ENCODE results near the gene MRPS21.

MRPS21 gene

DNA sequence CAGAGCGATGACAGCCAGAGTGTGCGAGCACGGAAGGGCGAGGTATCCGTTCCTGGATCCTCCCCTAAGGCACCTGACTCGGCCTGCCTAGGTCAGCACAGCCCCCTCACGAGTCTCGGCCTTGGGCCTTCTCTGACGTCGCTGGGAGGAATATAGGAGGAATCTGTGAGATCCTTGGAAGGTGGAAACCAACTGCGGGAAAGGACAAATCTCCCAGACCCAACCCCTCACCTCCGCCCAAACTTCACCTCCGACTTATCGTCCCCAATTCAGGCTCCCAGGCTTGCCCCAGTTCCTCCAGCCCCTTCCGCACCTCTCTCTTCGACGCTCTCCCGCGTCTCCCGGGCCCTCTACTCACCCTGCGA is 25.3 kb upstream of the MRPS21 start:
- in situ Hi-C loops (cut with MboI; ENCODE audit: low sequenced_read_pairs), result no loop called here
- Histone ChIP-seq H3K36me3 (replicated peaks) (peaks cover 26% of the 10 kb centered on the region), H3K4me3 (peak overlapping the region; percentile 80), H3K27me3 (ENCODE audit: low read depth) (no peaks in the 10 kb centered on the region), H3K4me1 (peaks cover 3% of the 10 kb centered on the region), H3K9me3 (no peaks in the 10 kb centered on the region)
- DNase-seq (ENCODE audit: low spot score in 2 of 2), result no peak

DNA sequence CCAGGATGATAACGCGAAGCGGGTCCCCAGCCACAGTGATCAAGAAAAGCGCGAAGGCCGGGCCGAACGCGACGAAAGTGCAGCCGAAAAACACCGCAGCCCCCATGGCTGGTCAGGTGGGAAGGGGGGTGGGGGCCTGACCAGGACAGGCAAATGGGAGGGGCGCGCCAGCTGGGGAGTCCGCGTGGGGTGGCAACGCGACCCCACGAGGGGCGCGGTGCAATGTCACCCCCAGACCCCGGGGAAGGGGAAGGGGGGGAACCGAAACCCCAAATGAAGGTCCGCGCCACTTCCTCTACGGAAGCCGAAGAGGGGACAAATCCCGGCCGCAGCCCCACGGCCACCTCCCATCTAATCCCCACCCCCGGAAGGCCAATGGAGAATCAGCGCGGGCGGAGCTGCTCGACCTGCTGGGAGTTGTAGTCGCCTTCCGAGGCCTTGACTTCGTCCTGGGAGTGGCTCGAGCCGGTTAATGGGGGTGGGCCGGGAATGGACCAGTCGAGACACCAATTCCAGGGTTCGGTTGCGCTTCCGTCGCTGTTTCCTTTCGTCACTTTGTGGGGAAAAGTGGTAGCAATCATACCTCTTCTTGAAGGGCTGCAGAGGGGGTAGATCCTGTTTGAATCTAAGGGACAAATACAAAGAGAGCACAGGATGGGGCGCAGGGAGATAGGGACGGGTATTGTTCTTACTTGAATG is 24.8 kb upstream of the MRPS21 start, which contains the start of gene APH1A:
Gene APH1A, minus strand, starts transcription at position 312 of the 699 bp plus-strand sequence. Its CDS starts 206 bp downstream, at position 106.
- DNase-seq (ENCODE audit: low spot score in 2 of 2), result peak; percentile 92 to 98
- Histone ChIP-seq H3K4me3 (peak within 1 kb of the TSS; percentile 80), H3K4me1 (peaks cover 3% of the 10 kb centered on the region), H3K36me3 (replicated peaks) (peaks cover 26% of the 10 kb centered on the region), H3K27me3 (ENCODE audit: low read depth) (no peaks in the 10 kb centered on the region), H3K9me3 (no peaks in the 10 kb centered on the region)
- in situ Hi-C loops (cut with MboI; ENCODE audit: low sequenced_read_pairs), result no loop called here

DNA sequence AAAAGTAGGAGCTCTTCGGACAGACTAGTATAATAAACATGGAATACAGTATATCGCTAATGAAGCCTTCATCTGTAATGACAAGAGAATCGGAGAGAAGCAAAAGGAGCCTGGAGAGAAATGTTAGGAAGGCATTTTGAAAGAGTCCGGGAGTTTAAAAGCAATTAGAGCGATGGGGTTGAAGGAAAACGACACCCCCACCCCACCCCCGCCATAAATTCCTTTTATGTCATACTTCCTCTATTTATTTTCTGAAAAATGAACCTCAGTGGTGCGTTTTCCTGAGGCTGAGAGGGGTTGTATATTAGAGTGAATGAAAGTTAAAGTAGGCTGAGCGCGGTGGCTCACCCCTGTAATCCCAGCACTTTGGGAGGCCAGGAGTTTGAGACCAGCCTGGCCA is 24.2 kb upstream of the MRPS21 start:
- Histone ChIP-seq H3K4me3 (peak overlapping the region; percentile 80), H3K4me1 (peaks cover 3% of the 10 kb centered on the region), H3K9me3 (no peaks in the 10 kb centered on the region), H3K27me3 (ENCODE audit: low read depth) (no peaks in the 10 kb centered on the region), H3K36me3 (replicated peaks) (peaks cover 24% of the 10 kb centered on the region)
- in situ Hi-C loops (cut with MboI; ENCODE audit: low sequenced_read_pairs), result no loop called here
- no peak for DNase-seq (ENCODE audit: low spot score in 2 of 2)

DNA sequence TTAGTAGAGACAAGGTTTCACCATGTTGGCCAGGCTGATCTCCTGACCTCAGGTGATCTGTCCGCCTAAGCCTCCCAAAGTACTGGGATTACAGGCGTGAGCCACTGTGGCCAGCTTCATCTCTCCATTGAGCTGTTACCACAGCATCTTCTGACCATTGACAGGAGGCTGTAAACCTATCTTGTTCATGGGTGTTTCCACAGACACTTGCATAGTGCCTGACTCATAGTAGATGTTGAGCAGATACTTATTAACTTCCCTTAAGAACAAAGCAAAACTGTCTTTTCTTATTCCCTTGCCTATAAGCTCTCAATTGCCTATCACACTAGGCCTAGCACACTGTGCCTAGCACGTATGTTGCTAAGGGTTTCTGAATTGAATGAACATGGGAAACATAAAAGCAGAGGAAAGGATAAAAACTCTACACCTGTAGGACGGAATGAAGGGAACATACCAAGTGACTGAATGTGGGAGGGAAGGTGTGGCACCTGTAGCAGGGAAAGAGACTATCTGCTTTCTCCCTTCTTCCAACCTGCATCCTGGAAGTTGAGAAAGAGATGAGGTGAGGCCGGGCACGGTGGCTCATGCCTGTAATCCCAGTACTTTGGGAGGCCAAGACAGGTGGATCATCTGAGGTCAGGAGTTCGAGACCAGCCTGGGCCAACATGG is 22.2 kb upstream of the MRPS21 start:
- in situ Hi-C loops (cut with MboI; ENCODE audit: low sequenced_read_pairs), result no loop called here

DNA sequence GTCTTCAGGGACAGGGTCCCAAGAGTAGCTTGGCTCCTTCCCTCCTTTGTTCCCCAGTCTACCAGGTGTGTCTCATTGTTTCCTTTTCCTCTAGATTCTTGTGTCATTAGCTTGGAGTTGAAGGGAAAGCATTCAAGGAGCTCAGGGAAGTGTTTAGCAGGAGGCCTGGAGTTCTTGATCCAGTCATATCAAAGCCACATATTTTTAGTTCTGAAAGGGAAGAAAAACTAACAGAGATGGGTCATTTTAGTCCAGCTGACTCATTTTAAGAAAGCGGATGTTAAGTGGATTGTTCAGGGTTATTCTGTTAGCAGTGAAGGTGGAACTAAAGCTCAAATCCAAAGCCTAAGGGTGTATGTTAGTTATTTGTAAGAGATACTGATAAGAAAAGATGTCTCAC is 20.4 kb upstream of the MRPS21 start:
- no peak overlapping the region for H3K4me3 ChIP-seq
- H3K9me3 ChIP-seq, result no peaks in the 10 kb centered on the region
- H3K27me3 ChIP-seq (ENCODE audit: low read depth), result no peaks in the 10 kb centered on the region
- H3K36me3 ChIP-seq (replicated peaks), result no peaks in the 10 kb centered on the region
- H3K4me1 ChIP-seq, result peaks cover 3% of the 10 kb centered on the region; the same call in 1 of the 2 replicates
- DNase-seq (ENCODE audit: low spot score in 2 of 2), result no peak
- in situ Hi-C loops (cut with MboI; ENCODE audit: low sequenced_read_pairs), result no loop called here

More for the DNA sequence above, 22.2 kb upstream of the MRPS21 start:
- no peaks in the 10 kb centered on the region for H3K9me3 ChIP-seq
- H3K36me3 ChIP-seq (replicated peaks), result peaks cover 10% of the 10 kb centered on the region
- no peak for DNase-seq (ENCODE audit: low spot score in 2 of 2)
- H3K27me3 ChIP-seq (ENCODE audit: low read depth), result no peaks in the 10 kb centered on the region
- H3K4me1 ChIP-seq, result peaks cover 3% of the 10 kb centered on the region
- no peak overlapping the region for H3K4me3 ChIP-seq

DNA sequence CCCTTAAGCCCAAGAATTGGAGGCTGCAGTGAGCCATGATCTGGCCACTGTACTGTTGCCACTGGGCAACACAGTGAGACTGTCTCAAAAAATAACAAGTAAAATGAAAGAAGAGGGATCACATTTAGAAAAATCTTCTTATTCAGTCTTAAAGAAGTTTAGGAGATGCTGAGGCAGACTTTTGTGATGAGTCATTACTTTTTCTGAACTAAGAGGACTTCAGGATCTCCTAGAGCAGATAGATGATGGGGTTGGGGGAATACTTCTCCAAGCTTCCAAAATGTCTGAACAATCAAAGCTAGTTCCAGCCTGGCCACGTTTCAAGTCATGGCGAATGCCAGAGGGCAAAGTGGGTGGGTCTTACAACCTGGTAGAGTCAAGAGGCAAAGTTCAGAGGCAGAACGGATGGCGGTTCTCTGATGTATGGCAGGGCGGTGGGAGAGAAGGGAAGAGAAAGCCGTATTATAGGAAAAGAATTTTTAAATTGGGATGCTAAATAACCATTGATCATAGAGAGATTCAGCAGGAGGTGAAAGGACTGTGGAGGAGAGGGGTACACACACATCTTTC is 13.4 kb upstream of the MRPS21 start:
- Histone ChIP-seq H3K4me3 (no peak overlapping the region), H3K27me3 (ENCODE audit: low read depth) (no peaks in the 10 kb centered on the region), H3K4me1 (no peaks in the 10 kb centered on the region), H3K9me3 (no peaks in the 10 kb centered on the region), H3K36me3 (replicated peaks) (no peaks in the 10 kb centered on the region)
- in situ Hi-C loops (cut with MboI; ENCODE audit: low sequenced_read_pairs), result no loop called here
- no peak for DNase-seq (ENCODE audit: low spot score in 2 of 2)

DNA sequence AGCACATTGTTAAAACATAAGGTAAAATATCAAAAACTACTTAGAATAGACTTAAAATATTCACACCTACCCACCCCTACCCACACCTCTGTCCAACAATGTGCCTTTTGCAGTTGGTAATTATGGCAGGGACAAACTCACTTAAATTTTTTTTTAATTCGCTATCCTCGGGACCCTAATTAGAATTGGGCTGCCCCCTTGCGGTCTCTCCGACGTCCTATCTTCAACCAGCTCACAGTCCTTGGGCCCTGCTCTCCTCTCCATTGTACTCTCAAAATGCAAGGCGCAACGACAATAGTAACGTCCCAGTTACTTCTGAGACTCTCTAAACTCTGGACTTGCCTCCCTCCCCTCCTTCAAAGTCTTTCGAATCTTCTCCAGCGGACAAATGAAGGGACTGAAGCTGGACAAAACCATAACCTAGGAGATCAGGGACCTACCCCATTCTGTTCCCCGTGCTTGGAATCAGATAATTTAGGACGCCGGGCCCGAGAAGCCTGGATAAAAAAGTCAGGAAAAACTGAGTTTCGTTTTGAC is 12.4 kb upstream of the MRPS21 start:
- peak; percentile 53 to 80 for DNase-seq (ENCODE audit: low spot score in 2 of 2)
- Histone ChIP-seq H3K27me3 (ENCODE audit: low read depth) (0 out of 2 replicates have a peak, but pooled peaks cover 3% of the 10 kb centered on the region), H3K4me3 (no peak overlapping the region), H3K9me3 (no peaks in the 10 kb centered on the region), H3K36me3 (replicated peaks) (no peaks in the 10 kb centered on the region), H3K4me1 (no peaks in the 10 kb centered on the region)
- in situ Hi-C loops (cut with MboI; ENCODE audit: low sequenced_read_pairs), result no loop called here

DNA sequence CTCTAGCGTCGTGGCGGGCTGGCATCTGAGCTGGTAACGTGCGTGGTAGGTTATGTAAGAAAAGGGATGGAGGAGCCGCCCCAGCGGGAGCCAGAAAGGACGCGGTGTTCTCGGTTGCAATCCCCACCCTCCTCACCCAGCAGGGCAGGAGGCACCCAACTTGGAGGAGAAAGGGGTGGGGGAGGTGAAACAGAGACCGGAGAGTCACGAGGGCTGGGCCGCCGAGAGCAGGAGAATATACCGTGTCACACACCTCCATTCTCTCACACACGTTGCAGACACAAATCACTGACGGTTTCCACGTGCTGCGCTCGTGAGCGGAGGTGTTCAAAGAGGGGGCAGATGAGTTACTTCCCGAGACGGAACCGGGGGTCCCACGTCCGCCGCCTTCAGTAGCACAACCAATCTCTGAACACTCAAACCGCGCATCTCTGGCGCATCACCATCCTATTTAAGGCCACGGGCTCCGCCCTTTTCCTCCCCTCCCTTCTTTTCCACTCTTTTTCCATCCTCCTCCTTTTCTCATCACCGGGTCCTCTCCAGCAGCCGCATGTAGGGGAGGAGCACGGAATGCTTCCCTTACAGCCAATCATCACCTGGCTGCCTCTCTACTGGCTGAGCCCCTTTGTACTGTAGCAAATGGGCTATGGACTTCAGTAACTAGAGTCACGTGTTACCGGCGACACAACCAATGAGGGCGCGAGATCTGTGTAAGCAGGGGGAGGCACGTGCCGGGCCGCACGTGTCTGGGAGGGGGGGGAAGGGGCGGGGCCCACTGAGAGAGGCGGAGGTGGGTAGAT is 11.7 kb upstream of the MRPS21 start, which contains the start of gene CIART:
Gene CIART, plus strand, starts transcription at position 797 of the 800 bp plus-strand sequence. CDS start 714 bp downstream, outside the sequence.
- in situ Hi-C loops (cut with MboI; ENCODE audit: low sequenced_read_pairs), result no loop called here
- Histone ChIP-seq H3K9me3 (no peaks in the 10 kb centered on the region), H3K4me1 (no peaks in the 10 kb centered on the region), H3K4me3 (no peak within 1 kb of the TSS), H3K27me3 (ENCODE audit: low read depth) (0 out of 2 replicates have a peak, but pooled peaks cover 3% of the 10 kb centered on the region), H3K36me3 (replicated peaks) (no peaks in the 10 kb centered on the region)
- DNase-seq (ENCODE audit: low spot score in 2 of 2), result peak in 1 of 2 experiments; percentile 37

DNA sequence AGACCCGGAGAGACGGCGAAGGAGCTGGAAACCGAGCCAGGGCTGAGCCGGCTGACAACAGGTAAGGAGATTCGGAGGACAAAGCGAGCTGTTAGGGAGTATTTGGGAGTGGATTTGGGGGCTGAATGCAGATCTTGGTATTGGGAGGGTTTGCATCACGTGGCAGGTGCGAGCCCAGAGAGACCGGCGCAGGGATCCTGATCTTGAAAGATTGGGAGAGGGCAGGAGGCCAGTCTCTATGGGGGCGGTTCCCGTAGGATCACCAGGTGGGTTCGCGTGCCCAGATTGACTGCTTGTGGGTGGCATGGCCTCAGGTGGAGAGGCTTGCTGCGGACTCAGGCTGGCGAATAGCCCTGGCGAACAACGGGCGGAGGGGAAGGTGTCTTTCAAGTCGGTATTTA is 11.1 kb upstream of the MRPS21 start:
- Histone ChIP-seq H3K36me3 (replicated peaks) (no peaks in the 10 kb centered on the region), H3K27me3 (ENCODE audit: low read depth) (0 out of 2 replicates have a peak, but pooled peaks cover 3% of the 10 kb centered on the region), H3K9me3 (no peaks in the 10 kb centered on the region), H3K4me3 (no peak overlapping the region), H3K4me1 (no peaks in the 10 kb centered on the region)
- in situ Hi-C loops (cut with MboI; ENCODE audit: low sequenced_read_pairs), result no loop called here
- no peak for DNase-seq (ENCODE audit: low spot score in 2 of 2)

DNA sequence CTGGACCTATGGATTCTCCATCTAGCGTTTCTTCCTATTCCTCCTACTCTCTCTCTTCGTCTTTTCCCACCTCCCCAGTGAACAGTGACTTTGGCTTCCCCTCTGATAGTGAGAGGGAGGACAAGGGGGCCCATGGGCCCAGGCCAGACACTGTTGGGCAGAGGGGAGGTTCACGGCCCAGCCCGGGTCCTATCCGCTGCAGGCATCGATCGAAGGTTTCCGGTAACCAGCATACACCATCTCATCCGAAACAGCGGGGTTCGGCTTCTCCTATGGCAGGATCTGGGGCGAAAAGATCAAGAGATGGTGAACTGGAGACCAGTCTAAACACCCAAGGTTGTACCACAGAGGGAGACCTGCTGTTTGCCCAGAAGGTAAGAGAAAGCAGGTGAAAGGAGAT is 10.4 kb upstream of the MRPS21 start:
- Histone ChIP-seq H3K4me1 (no peaks in the 10 kb centered on the region), H3K4me3 (no peak overlapping the region), H3K9me3 (no peaks in the 10 kb centered on the region), H3K36me3 (replicated peaks) (no peaks in the 10 kb centered on the region), H3K27me3 (ENCODE audit: low read depth) (peaks cover 7% of the 10 kb centered on the region; the same call in 1 of the 2 replicates)
- in situ Hi-C loops (cut with MboI; ENCODE audit: low sequenced_read_pairs), result no loop called here
- DNase-seq (ENCODE audit: low spot score in 2 of 2), result no peak

DNA sequence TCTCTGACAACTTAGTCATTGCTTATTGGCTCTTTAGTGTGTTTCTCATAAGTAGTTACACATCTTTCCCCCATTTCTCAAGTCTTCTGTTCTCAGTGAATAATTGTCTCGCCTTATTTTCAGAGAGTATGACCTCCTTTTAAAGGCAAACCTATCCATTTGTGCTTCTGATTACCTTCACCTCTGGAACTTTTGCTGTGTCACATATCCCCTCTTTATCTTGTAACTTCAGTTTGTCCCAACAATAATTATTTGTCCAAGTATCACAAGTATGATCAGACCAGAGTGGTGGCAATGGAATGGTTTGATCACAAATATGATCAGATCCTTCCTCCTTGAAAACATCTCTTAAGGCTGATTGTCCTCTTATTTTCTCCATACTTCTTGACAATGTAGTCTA is 5.3 kb upstream of the MRPS21 start:
- no peaks in the 10 kb centered on the region for H3K9me3 ChIP-seq
- DNase-seq (ENCODE audit: low spot score in 2 of 2), result no peak
- H3K27me3 ChIP-seq (ENCODE audit: low read depth), result peaks cover 9% of the 10 kb centered on the region; the same call in 1 of the 2 replicates
- H3K4me1 ChIP-seq, result peaks cover 6% of the 10 kb centered on the region
- in situ Hi-C loops (cut with MboI; ENCODE audit: low sequenced_read_pairs), result no loop called here
- no peaks in the 10 kb centered on the region for H3K36me3 ChIP-seq (replicated peaks)
- H3K4me3 ChIP-seq, result no peak overlapping the region

DNA sequence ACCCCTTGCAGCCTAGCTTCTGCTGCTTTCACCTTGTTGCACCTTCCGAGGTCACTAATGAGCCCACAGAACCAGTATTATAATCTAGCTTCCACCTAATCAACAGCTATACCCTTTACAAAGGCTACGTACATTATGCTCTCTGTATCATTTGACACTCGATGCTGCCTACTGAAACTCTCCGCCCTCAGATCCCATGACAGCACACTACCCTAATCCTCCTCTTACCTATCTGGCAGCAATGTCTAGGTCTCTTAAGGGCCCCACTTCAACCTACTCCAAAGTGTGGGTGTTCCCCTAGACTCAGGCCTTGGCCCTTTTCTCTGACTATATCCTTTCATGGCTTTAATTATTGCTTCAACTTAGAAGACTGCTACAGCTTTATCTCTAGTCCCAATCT is 4.8 kb upstream of the MRPS21 start:
- Histone ChIP-seq H3K27me3 (ENCODE audit: low read depth) (peaks cover 9% of the 10 kb centered on the region; the same call in 1 of the 2 replicates), H3K9me3 (no peaks in the 10 kb centered on the region), H3K4me3 (no peak overlapping the region), H3K4me1 (peaks cover 7% of the 10 kb centered on the region), H3K36me3 (replicated peaks) (no peaks in the 10 kb centered on the region)
- DNase-seq (ENCODE audit: low spot score in 2 of 2), result no peak
- in situ Hi-C loops (cut with MboI; ENCODE audit: low sequenced_read_pairs), result no loop called here

DNA sequence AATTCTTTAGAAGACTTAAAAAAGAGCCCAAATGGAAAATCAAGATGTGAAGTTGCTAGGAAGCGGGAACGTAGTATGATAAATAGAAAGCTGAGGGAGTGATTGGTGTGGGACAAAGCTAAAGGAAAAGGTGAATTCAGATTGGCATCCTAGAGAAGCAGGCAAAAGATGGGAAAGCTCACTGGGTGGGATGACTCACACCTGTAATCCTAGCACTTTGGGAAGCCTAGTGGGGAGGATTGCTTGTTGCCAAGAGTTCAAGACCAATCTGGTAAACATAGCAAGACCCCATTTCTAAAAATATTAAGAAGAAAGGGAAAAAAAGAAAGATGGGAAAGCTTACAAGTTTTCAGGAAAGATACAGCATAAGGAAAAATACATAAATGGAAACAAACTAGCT is 1.8 kb downstream of the MRPS21 start:
- in situ Hi-C loops (cut with MboI; ENCODE audit: low sequenced_read_pairs), result no loop called here
- H3K4me1 ChIP-seq, result peaks cover 15% of the 10 kb centered on the region
- DNase-seq (ENCODE audit: low spot score in 2 of 2), result no peak
- no peaks in the 10 kb centered on the region for H3K27me3 ChIP-seq (ENCODE audit: low read depth)
- no peaks in the 10 kb centered on the region for H3K9me3 ChIP-seq
- H3K4me3 ChIP-seq, result no peak overlapping the region
- H3K36me3 ChIP-seq (replicated peaks), result peaks cover 52% of the 10 kb centered on the region

Data from HAP-1 (cell line).